GM18868 (cell line): ENCODE results near the gene GEMIN5.
A peak's percentile ranks its signal among the peaks of the same experiment; 100 is the strongest.

Source experiments
- ATAC-seq: cut with Tn5 transposase; IDR thresholded peaks from one replicate; pipeline ENCODE4 v1.9.1; 2021; ENCODE audit warnings: mild to moderate bottlenecking, moderate library complexity; ENCODE audit not compliant: unreplicated experiment

GEMIN5 gene

DNA sequence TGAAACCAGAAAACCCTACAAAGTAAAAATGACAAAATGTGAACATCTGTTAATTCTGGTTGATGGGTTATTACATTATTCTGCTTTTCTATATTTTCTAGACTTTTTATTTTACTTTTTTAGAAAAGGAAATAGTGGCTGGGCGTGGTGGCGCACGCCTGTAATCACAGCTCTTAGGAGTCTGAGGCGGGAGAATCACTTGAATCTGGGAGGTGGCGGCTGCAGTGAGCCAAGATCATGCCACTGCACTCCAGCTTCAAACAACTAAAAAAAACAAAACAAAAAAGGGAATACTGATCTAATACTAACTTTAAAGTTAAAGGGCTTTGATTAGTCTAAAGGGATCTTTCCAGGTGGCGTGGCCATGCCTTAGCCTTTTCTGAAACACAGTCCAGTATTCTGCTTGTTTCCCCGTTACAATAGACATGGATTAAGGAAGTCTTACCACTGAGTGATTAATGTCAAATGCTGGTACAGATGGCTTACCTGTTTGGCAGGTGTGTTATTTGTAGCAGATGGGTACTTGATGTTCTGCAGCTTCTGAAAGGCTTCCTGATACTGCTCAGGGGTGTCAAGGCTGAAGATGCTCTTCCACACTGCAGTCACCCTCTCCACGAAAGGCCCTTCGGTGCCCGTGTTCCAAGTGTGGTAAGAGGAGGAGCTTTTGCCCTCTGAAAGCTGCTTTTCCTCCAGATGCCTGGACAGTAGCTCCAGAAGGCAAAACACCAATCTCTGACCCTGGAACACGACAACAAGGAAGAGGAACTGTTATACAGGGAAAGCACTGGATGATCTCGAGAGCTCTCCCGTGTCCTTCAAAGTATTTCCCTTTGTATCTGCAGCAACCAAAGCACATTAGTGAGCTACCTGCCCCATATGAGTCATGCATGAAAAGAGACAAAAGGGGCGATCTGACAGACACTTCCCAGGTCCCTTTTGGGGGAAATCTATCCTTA lies 42.1 kb downstream of the GEMIN5 start:
- no peak for ATAC-seq

DNA sequence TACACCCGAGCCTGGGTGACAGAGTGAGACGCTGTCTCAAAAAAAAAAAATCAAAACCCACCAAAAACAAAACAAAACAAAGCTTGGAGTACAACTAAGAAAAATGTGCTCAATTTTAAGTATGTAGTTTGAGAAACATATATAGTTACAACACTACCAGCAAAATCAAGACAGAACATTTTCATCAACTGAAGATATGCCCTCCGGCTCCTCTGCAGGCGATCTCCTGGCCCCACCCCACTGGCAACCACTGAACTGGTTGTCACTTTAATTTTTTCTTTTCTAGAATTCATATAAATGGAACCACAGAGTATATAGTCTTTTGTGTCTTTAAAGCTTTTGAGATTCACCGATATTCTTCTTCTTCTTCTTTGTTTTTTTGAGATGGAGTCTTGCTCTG lies 44.6 kb downstream of the GEMIN5 start:
- no peak for ATAC-seq

GRCh38 chr5:154892369-154892771 lies 45.6 kb downstream of the GEMIN5 start:
- ATAC-seq: no peak

- no peak for ATAC-seq
Observed at GRCh38 chr5:154885439-154885838, 52.6 kb downstream of the GEMIN5 start.

- no peak for ATAC-seq
Observed at GRCh38 chr5:154884424-154884823, 53.6 kb downstream of the GEMIN5 start.

DNA sequence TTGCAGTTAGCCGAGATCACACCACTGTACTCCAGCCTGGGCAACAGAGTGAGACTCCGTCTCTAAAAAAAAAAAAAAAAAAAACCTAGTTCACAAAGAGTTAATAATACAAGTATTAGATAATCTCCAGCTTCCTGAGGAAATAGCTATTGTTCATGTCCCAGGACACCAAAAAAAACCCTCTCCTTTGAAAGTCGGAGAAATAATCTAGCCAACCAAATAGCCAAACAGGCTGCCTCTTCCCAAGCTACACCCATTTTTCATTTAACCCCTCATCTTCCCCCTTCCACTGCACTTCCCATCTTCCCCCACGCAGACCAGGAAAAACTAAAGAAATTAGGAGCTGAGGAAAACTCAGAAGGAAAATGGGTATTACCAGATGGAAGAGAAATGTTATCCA lies 56.0 kb downstream of the GEMIN5 start:
- no peak for ATAC-seq

DNA sequence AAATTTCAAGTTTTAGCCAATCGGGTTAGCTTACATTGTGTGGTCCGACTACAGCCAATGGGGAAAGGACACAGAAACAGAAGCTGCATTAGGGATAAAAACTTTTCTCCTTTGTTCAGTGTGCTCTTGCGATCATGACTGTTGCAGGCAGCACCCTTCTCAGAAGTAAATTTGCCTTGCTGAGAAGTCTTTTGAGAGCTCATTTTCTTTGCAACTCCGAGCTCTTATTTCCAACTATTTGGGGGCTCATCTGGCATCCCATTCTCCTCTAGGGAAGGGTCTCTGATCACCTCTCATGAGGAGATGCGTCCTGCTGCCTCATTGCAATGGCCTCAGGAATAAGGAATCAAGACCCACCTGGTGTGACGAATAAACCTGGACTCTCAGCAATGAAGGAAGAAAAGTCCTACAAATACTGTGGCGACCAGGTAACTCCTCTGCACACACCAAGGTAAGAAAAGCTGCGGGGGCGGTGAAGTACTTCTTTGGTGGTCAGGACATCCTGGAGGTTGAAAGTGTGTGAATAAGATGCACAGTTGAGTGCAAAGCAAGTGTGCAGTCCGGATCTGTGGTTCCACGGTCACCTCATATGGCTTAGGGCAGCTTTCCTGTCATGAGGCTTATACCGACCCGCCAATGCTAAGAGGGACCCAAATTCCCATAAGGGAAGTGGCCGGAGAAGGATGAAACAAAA lies 59.2 kb downstream of the GEMIN5 start:
- ATAC-seq: no peak

DNA sequence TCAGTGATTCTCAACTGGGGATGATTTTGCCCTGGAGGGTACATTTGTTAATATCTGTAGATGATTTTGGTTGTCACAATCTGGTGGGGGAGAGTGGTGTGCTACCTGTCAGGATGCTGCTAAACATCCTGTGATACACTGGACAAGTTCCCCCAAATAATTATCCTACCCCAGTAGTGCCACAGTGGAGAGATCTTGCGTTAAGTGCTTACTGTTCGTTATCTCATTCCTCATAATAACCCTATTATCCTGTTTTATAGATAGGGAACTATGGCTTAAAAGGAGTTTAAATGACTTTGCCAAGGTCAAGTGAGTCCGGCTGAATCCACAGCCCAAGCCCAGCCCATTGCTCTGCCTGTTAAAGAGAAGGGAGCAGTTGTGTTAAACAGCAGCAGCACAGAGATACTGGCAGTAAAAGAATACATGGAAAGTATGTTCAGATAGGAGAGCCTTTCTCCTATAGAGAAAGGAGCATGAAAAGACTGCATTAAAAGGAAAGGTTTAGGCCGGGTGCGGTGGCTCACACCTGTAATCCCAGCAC lies 64.2 kb downstream of the GEMIN5 start:
- no peak for ATAC-seq

DNA sequence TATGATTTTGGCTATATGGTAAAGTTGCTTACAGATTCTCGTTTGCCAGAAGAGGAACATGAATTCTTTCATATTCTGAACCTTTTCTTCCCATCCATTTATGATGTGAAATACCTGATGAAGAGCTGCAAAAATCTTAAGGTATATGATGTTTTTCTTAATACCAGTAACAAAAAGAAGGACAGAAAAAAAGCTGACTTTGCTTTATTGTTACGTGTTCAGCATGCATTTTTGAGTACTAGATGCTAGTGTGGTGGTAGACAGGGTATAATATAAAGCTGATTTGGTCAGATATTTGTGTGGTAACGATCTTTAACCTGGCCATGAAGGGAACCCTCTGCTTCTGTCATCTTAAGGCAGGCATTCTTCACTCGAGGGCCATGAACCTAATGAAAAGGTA lies 66.3 kb downstream of the GEMIN5 start:
- ATAC-seq: no peak

GRCh38 chr5:154868702-154869101 lies 69.3 kb downstream of the GEMIN5 start:
- no peak for ATAC-seq

- no peak for ATAC-seq
Observed at GRCh38 chr5:154866841-154867240, 71.2 kb downstream of the GEMIN5 start.

- no peak for ATAC-seq
Observed at GRCh38 chr5:154865466-154866184, 72.4 kb downstream of the GEMIN5 start.

DNA sequence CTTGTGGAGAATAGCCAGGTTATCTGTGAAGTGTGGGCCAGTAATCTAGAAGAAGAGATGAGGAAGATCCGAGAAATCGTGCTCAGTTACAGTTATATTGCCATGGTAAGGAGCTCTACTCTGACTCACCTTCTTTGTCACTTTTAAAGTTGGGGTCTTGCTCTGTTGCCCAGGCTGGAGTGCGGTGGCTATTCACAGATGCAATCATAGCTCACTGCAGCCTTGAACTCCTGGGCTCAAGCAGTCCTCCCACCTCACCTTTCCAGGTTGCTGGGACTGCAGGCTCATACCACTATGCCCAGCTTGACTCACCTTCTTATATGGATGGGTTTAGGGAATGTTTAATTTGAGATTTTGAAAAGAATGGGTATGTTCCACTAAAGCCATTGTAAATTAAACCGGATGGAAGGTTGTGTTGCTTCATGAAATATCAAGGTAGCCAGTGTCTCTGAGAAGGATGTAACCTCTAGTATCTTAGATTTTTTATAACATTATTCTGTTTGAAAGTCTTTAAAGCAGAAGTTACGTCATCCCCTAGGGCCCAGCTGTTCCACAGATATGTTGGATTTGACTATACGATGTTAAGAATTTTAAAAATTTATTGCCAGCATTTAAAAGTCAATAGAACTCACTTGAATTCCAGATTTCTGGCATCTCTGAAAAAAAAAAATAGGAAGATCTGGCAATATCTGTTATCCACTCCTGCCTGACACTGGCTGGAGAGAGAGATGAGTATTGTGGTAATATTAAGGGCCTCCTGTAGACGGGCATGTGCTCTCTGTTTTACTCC lies 74.5 kb downstream of the GEMIN5 start:
- no peak for ATAC-seq

DNA sequence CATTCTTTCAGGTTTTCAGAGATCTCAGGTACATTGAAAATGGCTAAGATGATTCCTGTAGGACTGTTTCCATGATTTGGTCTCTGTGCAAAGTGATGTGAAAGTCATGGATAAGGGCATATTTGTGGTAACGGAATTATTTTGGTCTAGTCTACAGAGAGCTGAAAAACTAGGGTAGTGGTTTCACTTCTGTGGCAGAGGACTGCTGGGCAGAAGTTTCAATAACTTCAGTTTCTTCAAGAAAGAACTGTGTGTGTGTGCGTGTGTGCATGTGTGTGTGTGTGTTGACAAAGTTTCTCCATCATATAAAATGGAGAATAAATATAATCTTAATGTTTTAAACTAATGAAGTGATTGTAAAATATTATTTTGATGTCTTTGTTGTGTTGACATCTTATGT lies 75.2 kb downstream of the GEMIN5 start:
- no peak for ATAC-seq

DNA sequence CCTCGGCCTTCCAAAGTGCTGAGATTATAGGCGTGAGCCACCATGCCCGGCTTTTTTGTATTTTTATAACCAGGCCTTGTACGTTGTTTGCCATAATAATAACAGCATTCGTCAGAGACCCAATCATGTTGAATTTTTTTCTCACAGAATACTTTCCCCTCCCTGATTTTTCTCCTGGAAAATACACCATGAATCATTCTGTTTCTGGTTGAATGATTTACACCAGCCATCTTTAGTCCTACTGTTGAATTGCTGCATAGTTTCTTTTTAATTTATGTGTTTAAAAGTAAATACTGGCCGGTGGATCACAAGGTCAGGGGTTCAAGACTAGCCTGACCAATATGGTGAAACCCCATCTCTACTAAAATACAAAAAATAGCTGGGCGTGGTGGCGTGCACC lies 76.1 kb downstream of the GEMIN5 start:
- no peak for ATAC-seq

DNA sequence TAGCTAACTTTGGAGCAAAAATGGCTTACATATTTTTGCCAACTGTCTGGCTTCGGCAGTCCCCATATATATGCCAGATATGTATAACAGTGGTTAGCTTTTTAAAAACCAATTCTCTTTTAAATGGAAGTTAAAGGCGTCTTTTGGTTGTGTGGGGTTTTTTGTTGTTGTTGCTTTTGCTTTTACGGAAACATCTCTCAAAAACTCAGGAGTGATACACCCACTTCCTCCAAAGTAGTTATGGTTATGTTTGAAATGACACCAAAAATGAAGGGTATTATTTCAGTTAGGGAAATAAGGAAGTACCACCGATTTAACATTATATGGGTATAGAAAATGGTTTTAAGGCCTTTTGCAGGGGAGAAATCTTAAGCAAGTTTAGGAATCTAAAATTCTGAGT lies 77.2 kb downstream of the GEMIN5 start:
- no peak for ATAC-seq

DNA sequence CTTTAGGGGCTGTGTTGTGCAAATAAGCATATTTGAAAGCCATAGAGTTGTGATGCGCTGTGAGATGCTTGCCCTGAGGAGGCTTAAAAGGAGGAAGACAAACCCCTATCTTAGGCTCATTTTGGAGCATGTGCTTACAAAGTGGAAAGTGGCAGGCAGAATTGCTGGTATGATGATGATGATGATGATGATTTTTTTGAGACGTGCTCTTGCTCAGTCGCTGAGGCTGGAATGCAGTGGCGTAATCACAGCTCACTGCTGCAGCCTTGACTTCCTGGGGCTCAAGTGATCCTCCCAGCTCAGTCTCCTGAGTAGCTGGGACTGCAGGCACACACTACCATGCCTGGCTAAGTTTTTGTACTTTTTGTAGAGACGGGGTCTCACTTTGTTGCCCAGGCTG lies 77.9 kb downstream of the GEMIN5 start:
- ATAC-seq: no peak

DNA sequence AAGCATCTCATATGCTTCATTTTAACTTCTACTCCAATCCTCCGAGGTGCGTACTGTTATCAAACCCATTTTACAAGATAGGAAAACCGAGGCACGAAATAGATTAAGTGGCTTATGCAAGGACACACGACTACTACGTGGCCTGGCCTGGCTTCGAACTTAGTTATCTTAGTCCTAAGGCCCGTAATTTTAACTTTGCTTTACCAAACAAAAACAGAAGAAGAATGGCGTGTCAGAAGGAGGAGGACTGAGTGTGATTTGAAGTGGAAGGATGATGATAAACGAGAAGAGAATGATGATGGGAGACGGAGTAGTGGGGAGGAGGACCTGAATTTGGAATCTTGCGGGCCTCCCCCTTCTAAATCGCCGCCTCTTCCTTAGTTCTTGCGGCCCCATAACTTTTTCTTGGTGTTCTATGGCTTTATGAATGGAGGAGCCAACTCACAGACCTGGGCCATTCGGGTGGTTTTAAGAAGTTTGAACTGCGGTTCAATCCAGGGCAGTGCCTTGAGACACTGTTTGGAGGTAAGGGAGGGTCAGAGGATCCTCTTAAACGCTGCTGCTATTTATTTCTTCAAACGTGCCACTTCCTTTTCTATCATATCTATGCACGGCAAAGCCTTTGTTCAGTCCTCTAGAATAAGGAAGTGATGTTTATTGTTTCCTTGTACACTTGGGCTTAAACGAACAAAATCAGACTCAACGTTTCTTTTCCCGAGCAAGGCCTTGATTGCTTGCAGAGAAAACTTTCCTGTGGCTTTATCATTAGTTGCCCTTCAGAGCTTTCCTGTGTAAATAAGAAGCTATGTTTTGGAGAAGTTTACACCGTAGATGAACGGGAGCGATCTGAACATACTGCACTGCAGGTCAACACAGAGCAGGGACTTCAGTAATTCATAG lies 78.8 kb downstream of the GEMIN5 start:
- peak; percentile 16 for ATAC-seq

GRCh38 chr5:154858297-154858971 lies 79.6 kb downstream of the GEMIN5 start, which contains the start of gene CNOT8:
CNOT8 (plus strand) TSS chr5:154858627; CDS start chr5:154863279, 4,652 bp downstream.
- peak; percentile 78 for ATAC-seq
